Stomach (tissue), 4 donors: Measurements from ENCODE around the gene AGAP3.

Experiments
- POLR2A ChIP-seq, 4 donors: fragments of 450-650 bp; IDR thresholded peaks; one replicate each; pipeline ENCODE4 v1.6.1; 2016; ENCODE audit warnings: antibody characterized with exemption in 4 of 4, control low read depth in 2 of 4, mild to moderate bottlenecking in 1 of 4, moderate library complexity in 1 of 4
- TF ChIP-seq, protein P1 (sequence below), 7 experiments: fragments of 450-650 bp in 4 of 7; fragments of 200-600 bp in 3 of 7; sonication (generic) in 3 of 7; IDR thresholded peaks; one replicate each; pipeline ENCODE4 v1.5.1; 2016 to 2019; ENCODE audit warnings: antibody characterized with exemption in 7 of 7, control low read depth in 2 of 7, mild to moderate bottlenecking in 1 of 7

DNA sequence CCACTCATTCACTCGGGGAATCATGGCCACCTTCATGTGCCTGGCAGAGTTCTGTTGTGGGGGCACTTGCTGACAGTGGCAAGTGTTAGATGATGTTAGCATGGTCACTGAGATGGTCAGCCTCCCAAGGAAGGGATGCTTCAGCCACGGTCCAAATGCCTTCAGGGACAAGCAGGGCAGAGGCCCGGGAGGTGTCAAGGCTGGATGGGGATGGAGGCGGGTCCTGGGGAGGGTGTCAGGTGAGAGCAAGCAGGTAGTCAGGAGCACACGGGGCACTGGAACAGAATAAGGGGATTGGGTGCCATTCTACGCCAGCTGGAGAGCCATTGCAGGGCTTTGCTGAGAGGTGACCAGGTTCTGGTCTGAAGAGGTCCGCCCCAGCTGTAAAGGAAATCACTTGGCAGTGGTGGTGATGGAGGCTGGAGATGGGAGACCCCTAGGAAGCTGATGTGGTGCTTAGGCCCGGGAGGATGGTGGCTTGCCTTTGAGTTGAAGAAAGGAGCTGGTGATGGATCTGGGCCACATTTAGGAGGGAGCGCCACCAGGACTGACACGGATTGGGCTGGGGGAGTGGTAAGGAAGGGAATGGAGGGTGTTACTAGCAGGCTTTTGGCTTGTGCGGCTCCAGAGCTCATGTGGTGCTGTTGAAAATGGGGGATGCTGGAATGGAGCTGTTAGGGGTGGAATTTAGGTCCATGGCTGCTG, 24.1 kb downstream of the AGAP3 start:
- TF ChIP-seq, protein P1, sequence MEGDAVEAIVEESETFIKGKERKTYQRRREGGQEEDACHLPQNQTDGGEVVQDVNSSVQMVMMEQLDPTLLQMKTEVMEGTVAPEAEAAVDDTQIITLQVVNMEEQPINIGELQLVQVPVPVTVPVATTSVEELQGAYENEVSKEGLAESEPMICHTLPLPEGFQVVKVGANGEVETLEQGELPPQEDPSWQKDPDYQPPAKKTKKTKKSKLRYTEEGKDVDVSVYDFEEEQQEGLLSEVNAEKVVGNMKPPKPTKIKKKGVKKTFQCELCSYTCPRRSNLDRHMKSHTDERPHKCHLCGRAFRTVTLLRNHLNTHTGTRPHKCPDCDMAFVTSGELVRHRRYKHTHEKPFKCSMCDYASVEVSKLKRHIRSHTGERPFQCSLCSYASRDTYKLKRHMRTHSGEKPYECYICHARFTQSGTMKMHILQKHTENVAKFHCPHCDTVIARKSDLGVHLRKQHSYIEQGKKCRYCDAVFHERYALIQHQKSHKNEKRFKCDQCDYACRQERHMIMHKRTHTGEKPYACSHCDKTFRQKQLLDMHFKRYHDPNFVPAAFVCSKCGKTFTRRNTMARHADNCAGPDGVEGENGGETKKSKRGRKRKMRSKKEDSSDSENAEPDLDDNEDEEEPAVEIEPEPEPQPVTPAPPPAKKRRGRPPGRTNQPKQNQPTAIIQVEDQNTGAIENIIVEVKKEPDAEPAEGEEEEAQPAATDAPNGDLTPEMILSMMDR (IDR thresholded peaks at IDR 0.05) = no peak
- TF ChIP-seq POLR2A (IDR thresholded peaks at IDR 0.05) = no peak
